Stomach (tissue), 4 donors: ENCODE measurements around the gene CHRNE.

ENCODE experiments used
- POLR2A ChIP-seq, 4 donors: fragments of 450-650 bp; IDR thresholded peaks; one replicate each; pipeline ENCODE4 v1.6.1; 2016; ENCODE audit warnings: antibody characterized with exemption in 4 of 4, control low read depth in 2 of 4, mild to moderate bottlenecking in 1 of 4, moderate library complexity in 1 of 4
- TF ChIP-seq, protein P1 (sequence below), 7 experiments: fragments of 450-650 bp in 4 of 7; fragments of 200-600 bp in 3 of 7; sonication (generic) in 3 of 7; IDR thresholded peaks; one replicate each; pipeline ENCODE4 v1.5.1; 2016 to 2019; ENCODE audit warnings: antibody characterized with exemption in 7 of 7, control low read depth in 2 of 7, mild to moderate bottlenecking in 1 of 7

DNA sequence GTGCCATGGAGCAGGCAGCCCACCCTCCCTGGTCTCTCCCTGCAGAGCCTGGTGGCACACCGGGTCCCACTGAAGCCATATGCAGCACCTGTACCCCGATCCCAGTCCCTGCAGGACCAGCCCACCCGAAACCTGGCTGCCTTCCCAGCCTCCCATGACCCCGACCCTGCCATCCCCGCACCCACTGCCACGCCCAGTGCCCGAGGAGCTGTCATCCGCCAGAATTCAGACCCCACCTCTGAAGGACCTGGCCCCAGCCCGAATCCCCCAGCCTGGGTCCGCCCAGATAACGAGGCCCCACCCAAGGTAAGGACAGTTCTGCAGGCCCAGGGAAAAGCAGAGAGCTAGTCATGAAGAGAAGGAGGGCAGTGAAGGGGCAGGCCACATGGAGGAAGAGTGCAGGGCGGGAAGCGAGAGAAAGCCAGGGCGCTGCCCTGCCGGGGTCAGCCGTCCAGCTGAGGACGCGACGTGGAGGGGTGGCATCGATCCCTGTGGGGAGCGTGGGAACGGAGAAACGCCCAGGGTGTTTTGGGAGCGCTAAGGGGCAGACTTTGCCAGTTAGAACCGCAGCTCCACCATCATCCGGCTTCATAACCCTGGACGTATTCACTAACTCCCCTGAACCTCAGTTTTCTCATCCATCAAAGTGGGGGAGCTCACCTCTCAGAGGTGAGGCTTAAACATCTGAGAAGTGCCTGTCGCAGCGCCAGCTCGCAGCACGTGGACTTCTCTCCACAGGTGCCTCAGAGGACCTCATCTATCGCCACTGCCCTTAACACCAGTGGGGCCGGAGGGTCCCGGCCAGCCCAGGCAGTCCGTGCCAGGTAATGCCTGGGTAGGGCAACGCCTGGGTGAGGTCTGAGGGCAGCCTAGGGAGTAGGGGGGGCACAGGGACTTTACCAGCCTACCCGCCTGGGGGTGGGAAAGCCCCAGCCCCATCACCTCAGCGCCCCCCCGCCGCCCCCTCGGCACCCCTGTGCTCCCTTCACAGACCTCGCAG, 11.2 kb downstream of the CHRNE start:
- TF ChIP-seq, protein P1, sequence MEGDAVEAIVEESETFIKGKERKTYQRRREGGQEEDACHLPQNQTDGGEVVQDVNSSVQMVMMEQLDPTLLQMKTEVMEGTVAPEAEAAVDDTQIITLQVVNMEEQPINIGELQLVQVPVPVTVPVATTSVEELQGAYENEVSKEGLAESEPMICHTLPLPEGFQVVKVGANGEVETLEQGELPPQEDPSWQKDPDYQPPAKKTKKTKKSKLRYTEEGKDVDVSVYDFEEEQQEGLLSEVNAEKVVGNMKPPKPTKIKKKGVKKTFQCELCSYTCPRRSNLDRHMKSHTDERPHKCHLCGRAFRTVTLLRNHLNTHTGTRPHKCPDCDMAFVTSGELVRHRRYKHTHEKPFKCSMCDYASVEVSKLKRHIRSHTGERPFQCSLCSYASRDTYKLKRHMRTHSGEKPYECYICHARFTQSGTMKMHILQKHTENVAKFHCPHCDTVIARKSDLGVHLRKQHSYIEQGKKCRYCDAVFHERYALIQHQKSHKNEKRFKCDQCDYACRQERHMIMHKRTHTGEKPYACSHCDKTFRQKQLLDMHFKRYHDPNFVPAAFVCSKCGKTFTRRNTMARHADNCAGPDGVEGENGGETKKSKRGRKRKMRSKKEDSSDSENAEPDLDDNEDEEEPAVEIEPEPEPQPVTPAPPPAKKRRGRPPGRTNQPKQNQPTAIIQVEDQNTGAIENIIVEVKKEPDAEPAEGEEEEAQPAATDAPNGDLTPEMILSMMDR (IDR thresholded peaks at IDR 0.05), result no peak
- TF ChIP-seq POLR2A (IDR thresholded peaks at IDR 0.05), result no peak
